Neutrophil (primary cell): ENCODE measurements around the gene DIP2C.

Experiments
- H3K27ac ChIP-seq: fragments of 200-600 bp; sonication (generic); 2 replicates; pipeline ENCODE4 v1.5.1; 2016; ENCODE audit warnings: mild to moderate bottlenecking, moderate library complexity
- H3K27me3 ChIP-seq: fragments of 200-600 bp; sonication (generic); 2 replicates; pipeline ENCODE4 v1.6.0; 2016; ENCODE audit warnings: mild to moderate bottlenecking
- H3K36me3 ChIP-seq: fragments of 200-600 bp; sonication (generic); 2 replicates; pipeline ENCODE4 v1.5.1; 2017
- H3K4me1 ChIP-seq, 2 experiments: fragments of 200-600 bp in 1 of 2; sonication (generic) in 1 of 2; 1 replicate in 1 of 2; 2 replicates in 1 of 2; pipeline versions ENCODE4 v1.5.1 to v1.6.1; 2013 to 2016; ENCODE audit warnings: low read depth in 1 of 2, low read length in 1 of 2, mild to moderate bottlenecking in 1 of 2, moderate library complexity in 1 of 2; ENCODE audit not compliant: control insufficient read depth in 1 of 2, insufficient read depth in 1 of 2
- H3K4me3 ChIP-seq, 2 experiments: fragments of 200-600 bp in 1 of 2; sonication (generic) in 1 of 2; 1 replicate in 1 of 2; 2 replicates in 1 of 2; pipeline ENCODE4 v1.5.1; 2013 to 2016; ENCODE audit warnings: low read depth in 1 of 2, low read length in 1 of 2, mild to moderate bottlenecking in 1 of 2, moderate library complexity in 1 of 2
- H3K9me3 ChIP-seq: fragments of 200-600 bp; sonication (generic); 2 replicates; pipeline ENCODE4 v1.5.1; 2016
- CTCF ChIP-seq: fragments of 200-600 bp; sonication (generic); IDR thresholded peaks from 2 replicates; pipeline ENCODE4 v1.5.1; 2016; ENCODE audit warnings: antibody characterized with exemption

The DIP2C gene

DNA sequence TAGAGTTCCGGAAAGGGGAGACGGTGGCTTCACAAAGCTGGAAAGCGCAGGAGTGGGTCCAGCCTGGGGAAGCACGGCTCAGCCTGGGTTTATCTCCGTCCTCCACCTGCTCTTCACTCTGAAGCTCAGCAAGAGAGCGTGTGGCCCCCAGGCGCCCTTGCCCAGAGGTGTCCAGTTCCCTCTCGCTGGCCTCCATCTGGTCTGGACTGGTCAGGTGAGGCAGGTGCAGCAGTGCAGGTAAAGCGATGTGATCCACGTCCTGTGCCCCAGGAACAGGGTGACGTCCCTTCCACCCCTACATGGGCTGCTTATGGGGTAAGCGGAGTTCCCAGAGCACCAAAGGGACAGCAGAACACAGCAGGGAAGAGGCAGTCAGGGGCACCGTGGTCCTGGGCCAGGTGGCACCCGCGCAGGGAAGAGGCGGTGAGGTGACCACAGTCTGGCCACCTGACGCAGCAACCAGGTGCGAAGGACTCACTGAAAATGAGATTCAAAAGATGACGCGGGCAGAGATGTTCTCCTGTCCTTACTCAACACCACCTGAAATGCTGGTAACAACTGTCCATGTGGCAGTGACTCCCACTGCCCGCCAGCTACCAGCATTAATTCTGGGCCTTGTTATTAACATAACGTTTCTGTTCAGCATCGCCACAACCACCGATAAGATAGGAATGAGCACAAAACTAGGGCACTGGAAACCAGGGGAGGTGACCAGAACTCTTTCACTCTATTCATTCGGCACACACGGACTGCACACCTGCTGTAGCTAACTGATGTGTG is 33.0 kb upstream of the DIP2C start:
- no peak for TF ChIP-seq CTCF
- Histone ChIP-seq H3K4me1 (no peaks in the 10 kb centered on the region), H3K4me3 (no peak overlapping the region), H3K27me3 (no peaks in the 10 kb centered on the region), H3K36me3 (no peaks in the 10 kb centered on the region), H3K27ac (no peak overlapping the region), H3K9me3 (peaks cover 5% of the 10 kb centered on the region)

GRCh38 chr10:718143-718700 is 28.8 kb upstream of the DIP2C start:
- no peaks in the 10 kb centered on the region for H3K9me3 ChIP-seq
- no peak overlapping the region for H3K27ac ChIP-seq
- no peak for TF ChIP-seq CTCF
- no peaks in the 10 kb centered on the region for H3K36me3 ChIP-seq
- no peaks in the 10 kb centered on the region for H3K4me1 ChIP-seq
- no peak overlapping the region for H3K4me3 ChIP-seq
- no peaks in the 10 kb centered on the region for H3K27me3 ChIP-seq

DNA sequence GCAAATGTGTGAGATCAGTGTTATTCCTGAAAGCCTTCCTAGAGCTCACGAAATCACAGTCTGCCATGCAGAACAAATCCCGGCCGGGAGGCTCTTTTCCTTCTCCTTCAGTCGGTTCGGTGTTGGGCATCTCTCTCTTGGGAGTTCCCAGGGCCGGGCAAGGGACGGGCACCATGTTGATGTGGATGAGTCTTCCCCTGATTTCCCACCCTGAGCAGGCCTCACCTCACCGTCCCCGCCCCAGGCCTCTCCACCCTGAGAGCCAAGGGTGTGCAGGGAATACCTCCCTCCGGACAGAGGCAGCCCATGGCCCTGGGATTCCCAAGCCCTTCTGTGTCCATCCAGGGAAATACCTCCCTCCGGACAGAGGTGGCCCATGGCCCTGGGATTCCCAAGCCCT is 28.0 kb upstream of the DIP2C start:
- no peak overlapping the region for H3K27ac ChIP-seq
- H3K4me3 ChIP-seq: no peak overlapping the region
- no peaks in the 10 kb centered on the region for H3K36me3 ChIP-seq
- H3K27me3 ChIP-seq: no peaks in the 10 kb centered on the region
- no peaks in the 10 kb centered on the region for H3K9me3 ChIP-seq
- TF ChIP-seq CTCF: no peak
- no peaks in the 10 kb centered on the region for H3K4me1 ChIP-seq

DNA sequence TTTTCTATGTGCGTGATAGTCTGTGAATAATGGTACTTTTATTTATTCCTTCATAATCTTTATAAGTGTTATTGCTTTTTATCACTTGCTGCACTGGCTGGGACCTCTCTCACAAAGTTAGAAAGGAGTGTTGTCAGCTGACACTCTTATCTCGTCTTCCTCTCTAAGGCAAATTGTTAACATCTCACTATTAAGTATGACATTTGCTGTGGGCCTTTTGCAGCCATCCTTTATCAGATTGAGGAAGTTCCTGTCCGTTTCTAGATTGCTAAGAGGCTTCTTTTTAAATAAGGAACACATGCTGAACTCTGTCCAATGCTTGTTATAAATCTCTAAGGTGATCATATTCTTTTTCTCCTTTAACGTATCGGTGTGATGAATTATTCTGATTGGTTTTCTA is 27.4 kb upstream of the DIP2C start:
- Histone ChIP-seq H3K4me3 (no peak overlapping the region), H3K27ac (no peak overlapping the region), H3K36me3 (no peaks in the 10 kb centered on the region), H3K9me3 (no peaks in the 10 kb centered on the region), H3K4me1 (no peaks in the 10 kb centered on the region), H3K27me3 (no peaks in the 10 kb centered on the region)
- TF ChIP-seq CTCF: no peak

- Histone ChIP-seq H3K9me3 (no peaks in the 10 kb centered on the region), H3K4me3 (no peak overlapping the region), H3K27me3 (no peaks in the 10 kb centered on the region), H3K27ac (no peak overlapping the region), H3K36me3 (no peaks in the 10 kb centered on the region), H3K4me1 (no peaks in the 10 kb centered on the region)
- TF ChIP-seq CTCF: no peak
Observed at GRCh38 chr10:714214-714613, 24.7 kb upstream of the DIP2C start.
